Glutamatergic neuron (in vitro differentiated cells): Measurements from ENCODE around the gene PLAAT3. TPM values are rescaled to one million over a fixed set of nuclear protein-coding genes. Genes with fewer than 3 reads are reported as not detected.

Experiments used
- total RNA-seq: library from RNA; stranded (reverse); fragmentation: NEBNext Ultra II Directional; extraction: Animal tissue kit (Norgen Biotek cat#: 25700); gene quantifications from one replicate; pipeline ENCODE4 v1.2.1, GENCODE V29; 2021; ENCODE audit not compliant: unreplicated experiment

Gene PLAAT3
- total RNA-seq, 1 donor from 2014 or later: 43.6 TPM

Other genes starting within 250 kb of the PLAAT3 start
- gene SLC22A9, start 244.6 kb downstream of the PLAAT3 start, total RNA-seq: not detected
- gene PLAAT5, start 123.3 kb downstream of the PLAAT3 start, total RNA-seq: 11.2 TPM
- gene LGALS12, start 108.3 kb downstream of the PLAAT3 start, total RNA-seq: not detected
- not detected for gene PLAAT4, start 77.6 kb downstream of the PLAAT3 start, total RNA-seq
- not detected for gene PLAAT2, start 51.1 kb downstream of the PLAAT3 start, total RNA-seq
- gene ATL3, start 56.9 kb upstream of the PLAAT3 start, total RNA-seq: 9.4 TPM
- gene RTN3, start 67.1 kb upstream of the PLAAT3 start, total RNA-seq: 338 TPM
- gene ZFTA, start 154.3 kb upstream of the PLAAT3 start, total RNA-seq: 216 TPM
- gene SPINDOC, start 199.0 kb upstream of the PLAAT3 start, total RNA-seq: 83.7 TPM
- gene MARK2, start 224.7 kb upstream of the PLAAT3 start, total RNA-seq: 76.8 TPM